Activated T-helper 17 cell treated with anti-CD3 and anti-CD28 coated beads, Interleukin-2, amount 50 U/mL, for 72 hours (primary cell): ENCODE measurements around the gene NAP1L1. TPM values are rescaled to one million over a fixed set of nuclear protein-coding genes. Genes with fewer than 3 reads are reported as not detected.

Experiments
- ATAC-seq: fragments of 150-1000 bp; cut with Tn5 transposase; replicated peaks from 2 replicates; pipeline ENCODE4 v1.10.0; 2021; ENCODE audit warnings: mild to moderate bottlenecking, moderate library complexity
- H3K27ac Mint-ChIP-seq: one replicate; pipeline ENCODE4 v1.8.0; 2022; ENCODE audit warnings: mixed read lengths
- H3K27me3 Mint-ChIP-seq: one replicate; pipeline ENCODE4 v1.8.0; 2022; ENCODE audit warnings: mixed read lengths
- H3K36me3 Mint-ChIP-seq: one replicate; pipeline ENCODE4 v1.8.0; 2022; ENCODE audit warnings: low read depth, mild to moderate bottlenecking, mixed read lengths
- H3K4me1 Mint-ChIP-seq: one replicate; pipeline ENCODE4 v1.8.0; 2022; ENCODE audit warnings: mixed read lengths
- H3K4me3 Mint-ChIP-seq: one replicate; pipeline ENCODE4 v1.8.0; 2022; ENCODE audit warnings: mild to moderate bottlenecking, mixed read lengths
- H3K9me3 Mint-ChIP-seq: one replicate; pipeline ENCODE4 v1.8.0; 2022; ENCODE audit warnings: mixed read lengths
- total RNA-seq, 2 donors: library from RNA; stranded (reverse); gene quantifications; one replicate each; pipeline ENCODE4 v1.2.3, GENCODE V29; 2022

NAP1L1 gene
- total RNA-seq, 2 donors from 2014 or later = 715 to 937 TPM

DNA sequence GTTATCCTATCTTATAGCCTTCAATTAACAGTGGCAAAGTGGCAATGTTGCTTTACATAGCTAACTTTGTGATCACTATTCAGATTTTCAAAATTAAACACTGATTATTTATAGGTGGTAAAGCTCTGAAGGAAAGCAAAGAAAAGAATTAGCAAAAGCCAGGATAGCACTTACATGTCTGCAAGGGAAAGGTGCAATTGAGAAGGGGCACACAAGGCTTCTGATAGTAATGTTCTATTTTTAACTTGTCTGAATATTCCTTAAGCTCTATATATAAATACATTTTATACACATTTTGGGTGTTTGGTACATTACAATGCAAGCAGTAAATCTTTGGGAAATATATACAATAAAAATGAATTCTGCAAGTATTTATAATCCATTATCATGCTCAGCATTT is 10.9 kb downstream of the NAP1L1 start:
- no peak for ATAC-seq
- Mint-ChIP-seq H3K27ac (peak overlapping the region; percentile 42), H3K27me3 (no peaks in the 10 kb centered on the region), H3K9me3 (peaks cover 3% of the 10 kb centered on the region), H3K4me1 (peaks cover 39% of the 10 kb centered on the region), H3K4me3 (no peak overlapping the region), H3K36me3 (peaks cover 94% of the 10 kb centered on the region)

DNA sequence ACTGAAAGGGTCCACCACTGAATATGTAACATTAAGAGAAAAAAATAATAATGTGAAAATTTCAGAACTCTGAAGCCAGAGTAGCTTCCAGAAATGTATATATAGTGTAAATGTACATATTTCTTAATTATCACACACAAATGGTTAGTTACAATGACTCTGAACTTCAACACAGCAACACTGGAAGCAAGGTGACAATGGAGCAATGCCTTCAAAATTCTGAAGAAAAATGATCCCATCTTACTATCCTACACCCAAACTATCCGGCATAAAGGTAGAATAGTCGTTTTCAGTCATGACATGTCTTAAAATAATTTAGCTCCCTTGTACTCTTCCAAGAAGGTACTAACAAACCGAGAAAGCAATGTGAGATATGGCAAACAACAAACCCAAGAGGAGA is 11.9 kb downstream of the NAP1L1 start:
- H3K36me3 Mint-ChIP-seq = peaks cover 94% of the 10 kb centered on the region
- no peaks in the 10 kb centered on the region for H3K27me3 Mint-ChIP-seq
- H3K4me3 Mint-ChIP-seq = no peak overlapping the region
- peaks cover 38% of the 10 kb centered on the region for H3K4me1 Mint-ChIP-seq
- no peak for ATAC-seq
- no peak overlapping the region for H3K27ac Mint-ChIP-seq
- peaks cover 3% of the 10 kb centered on the region for H3K9me3 Mint-ChIP-seq

DNA sequence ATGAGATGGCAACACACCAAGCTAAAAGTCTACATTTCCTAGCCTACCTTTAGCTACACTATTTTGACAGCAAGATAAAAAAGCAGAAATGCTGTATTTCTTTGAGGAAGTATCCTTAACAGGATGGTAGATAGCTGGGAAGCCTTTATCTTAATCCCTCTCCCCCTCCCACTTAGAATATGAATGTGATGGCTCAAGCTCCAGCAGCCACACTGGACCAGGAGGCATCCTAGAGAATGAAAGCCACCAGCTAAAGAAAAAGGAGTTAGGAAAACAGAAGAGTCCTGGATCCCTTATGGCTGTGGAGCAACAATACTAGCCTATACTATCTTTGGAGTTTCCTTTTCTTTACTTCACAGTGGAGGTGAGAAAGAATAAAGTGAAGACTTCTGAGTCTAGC is 15.1 kb downstream of the NAP1L1 start:
- peaks cover 45% of the 10 kb centered on the region for H3K4me1 Mint-ChIP-seq
- no peak overlapping the region for H3K27ac Mint-ChIP-seq
- peak overlapping the region; percentile 15 for H3K4me3 Mint-ChIP-seq
- peaks cover 7% of the 10 kb centered on the region for H3K9me3 Mint-ChIP-seq
- no peaks in the 10 kb centered on the region for H3K27me3 Mint-ChIP-seq
- H3K36me3 Mint-ChIP-seq = peaks cover 100% of the 10 kb centered on the region
- ATAC-seq = no peak

DNA sequence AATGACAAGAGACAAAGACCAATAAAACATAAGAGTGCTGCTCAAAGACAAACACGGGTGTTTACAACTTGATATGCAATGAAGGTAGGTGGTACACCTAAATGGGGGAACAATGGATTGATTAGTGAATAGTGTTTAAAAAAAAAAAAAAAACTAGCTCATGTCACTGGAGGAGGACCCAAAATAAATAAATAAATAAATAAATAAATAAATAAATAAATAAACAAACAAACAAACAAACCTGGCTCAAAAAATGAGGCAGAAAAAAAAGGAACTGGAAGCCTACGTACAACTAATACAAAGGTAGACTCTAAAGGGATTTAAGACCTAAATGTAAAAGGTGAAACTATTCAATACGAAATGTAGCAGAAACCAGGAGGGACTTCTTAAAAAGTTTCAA is 18.6 kb downstream of the NAP1L1 start:
- no peak for ATAC-seq
- H3K9me3 Mint-ChIP-seq = peaks cover 4% of the 10 kb centered on the region
- peaks cover 100% of the 10 kb centered on the region for H3K36me3 Mint-ChIP-seq
- H3K27ac Mint-ChIP-seq = no peak overlapping the region
- H3K4me1 Mint-ChIP-seq = peaks cover 34% of the 10 kb centered on the region
- no peaks in the 10 kb centered on the region for H3K27me3 Mint-ChIP-seq
- H3K4me3 Mint-ChIP-seq = no peak overlapping the region

DNA sequence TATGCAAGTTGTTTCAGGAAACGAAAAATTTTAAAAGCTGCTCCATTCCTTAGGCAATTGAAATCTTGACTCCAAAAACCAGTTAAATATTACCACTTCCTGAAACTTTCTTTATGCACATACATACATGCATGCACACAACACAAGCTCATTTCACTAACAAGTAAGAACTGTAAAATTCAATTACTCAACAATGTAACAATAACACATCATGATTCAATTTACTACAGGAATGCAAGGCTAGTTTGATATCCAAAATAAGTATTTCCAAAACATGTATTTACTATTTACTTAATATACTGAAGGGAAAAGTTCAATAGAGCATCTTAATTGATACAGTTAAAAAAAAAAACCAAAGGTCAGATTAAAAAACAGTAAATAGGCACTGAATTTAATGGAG is 19.6 kb downstream of the NAP1L1 start:
- ATAC-seq = no peak
- no peaks in the 10 kb centered on the region for H3K27me3 Mint-ChIP-seq
- no peak overlapping the region for H3K27ac Mint-ChIP-seq
- H3K9me3 Mint-ChIP-seq = peaks cover 4% of the 10 kb centered on the region
- H3K4me3 Mint-ChIP-seq = no peak overlapping the region
- H3K4me1 Mint-ChIP-seq = peaks cover 34% of the 10 kb centered on the region
- H3K36me3 Mint-ChIP-seq = peaks cover 100% of the 10 kb centered on the region

DNA sequence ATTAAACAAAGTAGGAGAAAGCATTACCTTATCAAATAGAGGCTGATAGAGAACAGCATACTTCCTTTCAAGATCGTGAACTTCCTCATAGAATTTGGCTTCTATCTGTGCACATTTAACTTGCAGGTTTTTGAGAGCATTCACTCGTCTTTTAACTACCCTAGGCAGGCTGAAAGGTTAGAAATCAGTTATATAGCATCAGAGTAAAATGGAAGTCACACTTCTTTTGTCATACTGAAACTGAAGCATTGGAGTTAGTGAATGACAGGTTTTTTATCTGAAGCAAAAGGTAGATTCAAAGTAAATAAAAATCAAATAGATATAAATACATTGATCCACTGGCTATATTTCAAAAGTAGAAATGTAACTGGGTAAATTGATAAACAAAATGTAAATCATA is 24.4 kb downstream of the NAP1L1 start:
- no peaks in the 10 kb centered on the region for H3K27me3 Mint-ChIP-seq
- peaks cover 1% of the 10 kb centered on the region for H3K9me3 Mint-ChIP-seq
- peaks cover 18% of the 10 kb centered on the region for H3K4me1 Mint-ChIP-seq
- ATAC-seq = no peak
- H3K36me3 Mint-ChIP-seq = peaks cover 100% of the 10 kb centered on the region
- H3K4me3 Mint-ChIP-seq = no peak overlapping the region
- peak overlapping the region; percentile 67 for H3K27ac Mint-ChIP-seq

DNA sequence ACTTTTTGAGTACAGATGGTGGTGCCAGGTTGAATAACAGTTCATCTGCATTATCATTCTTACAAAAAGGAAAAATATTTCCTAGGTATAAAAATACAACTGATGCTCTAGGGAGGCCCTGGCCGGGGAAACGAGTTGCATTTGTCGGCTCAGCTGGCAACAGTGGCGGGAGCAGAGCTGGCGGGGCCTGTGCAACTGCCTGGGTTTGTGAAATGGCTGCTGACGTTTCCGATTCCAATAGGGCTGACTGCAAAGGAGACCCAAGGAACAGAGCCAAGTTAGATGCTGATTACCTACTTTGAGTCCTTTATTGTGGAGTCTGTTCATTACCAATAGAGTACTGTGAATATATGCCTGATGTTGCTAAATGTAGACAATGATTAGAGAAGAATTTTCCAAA is 27.2 kb downstream of the NAP1L1 start:
- peaks cover 11% of the 10 kb centered on the region for H3K4me1 Mint-ChIP-seq
- ATAC-seq = no peak
- peaks cover 100% of the 10 kb centered on the region for H3K36me3 Mint-ChIP-seq
- H3K9me3 Mint-ChIP-seq = no peaks in the 10 kb centered on the region
- no peak overlapping the region for H3K27ac Mint-ChIP-seq
- H3K27me3 Mint-ChIP-seq = no peaks in the 10 kb centered on the region
- no peak overlapping the region for H3K4me3 Mint-ChIP-seq

DNA sequence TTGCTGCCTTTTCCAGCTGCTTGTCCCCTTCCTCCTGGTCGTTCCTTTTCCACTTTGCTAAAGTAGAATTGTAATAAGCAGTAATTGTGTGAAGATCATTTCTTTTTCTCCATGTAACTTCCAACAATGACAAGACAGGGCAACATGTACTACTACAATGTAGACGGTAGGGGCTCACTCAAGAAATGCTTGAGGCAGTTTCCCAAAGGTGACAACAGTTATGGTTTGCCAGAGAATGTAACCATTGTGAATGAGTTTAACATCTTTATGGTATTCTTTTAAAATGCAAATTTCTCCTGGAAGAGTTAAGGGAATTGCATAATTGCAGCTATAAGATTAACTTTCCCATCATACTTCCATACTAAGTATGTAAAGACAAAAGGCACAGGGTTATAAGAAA is 29.1 kb downstream of the NAP1L1 start:
- peaks cover 100% of the 10 kb centered on the region for H3K36me3 Mint-ChIP-seq
- H3K4me3 Mint-ChIP-seq = no peak overlapping the region
- H3K4me1 Mint-ChIP-seq = peaks cover 6% of the 10 kb centered on the region
- H3K9me3 Mint-ChIP-seq = no peaks in the 10 kb centered on the region
- no peak for ATAC-seq
- no peaks in the 10 kb centered on the region for H3K27me3 Mint-ChIP-seq
- no peak overlapping the region for H3K27ac Mint-ChIP-seq

DNA sequence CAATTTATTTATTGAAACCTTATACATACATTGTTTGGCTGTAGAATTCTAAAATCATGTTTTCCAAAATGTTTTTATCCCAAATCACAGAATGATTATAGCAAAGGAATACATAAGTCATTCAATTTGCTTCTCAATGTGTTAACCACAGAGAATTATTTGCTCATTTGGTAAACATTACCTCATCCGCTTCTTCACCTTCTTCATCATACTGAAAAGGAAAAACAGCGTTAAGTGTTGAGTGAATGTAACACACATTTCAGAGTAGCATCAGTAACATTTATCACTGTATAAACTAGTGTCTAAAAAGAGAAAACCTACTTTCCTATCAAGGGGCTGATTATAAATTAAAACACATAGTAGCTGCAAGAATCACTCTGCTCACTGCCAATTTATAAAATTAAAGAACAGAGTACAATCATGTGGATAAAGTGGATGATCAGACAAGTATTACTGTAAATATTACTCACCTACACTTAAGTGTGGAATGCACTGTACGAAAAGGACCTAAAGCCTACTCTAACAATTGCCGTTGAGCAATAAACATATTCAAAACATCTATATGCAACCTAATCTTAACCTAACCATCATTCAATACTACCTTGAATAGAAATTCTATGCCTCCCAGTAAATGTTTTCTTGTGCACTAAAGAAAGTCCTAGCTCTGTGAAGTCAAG is 34.8 kb downstream of the NAP1L1 start:
- Mint-ChIP-seq H3K4me1 (peaks cover 7% of the 10 kb centered on the region), H3K9me3 (no peaks in the 10 kb centered on the region), H3K36me3 (peaks cover 100% of the 10 kb centered on the region), H3K27ac (peak overlapping the region; percentile 66), H3K4me3 (no peak overlapping the region), H3K27me3 (no peaks in the 10 kb centered on the region)
- peak; percentile 52 for ATAC-seq

DNA sequence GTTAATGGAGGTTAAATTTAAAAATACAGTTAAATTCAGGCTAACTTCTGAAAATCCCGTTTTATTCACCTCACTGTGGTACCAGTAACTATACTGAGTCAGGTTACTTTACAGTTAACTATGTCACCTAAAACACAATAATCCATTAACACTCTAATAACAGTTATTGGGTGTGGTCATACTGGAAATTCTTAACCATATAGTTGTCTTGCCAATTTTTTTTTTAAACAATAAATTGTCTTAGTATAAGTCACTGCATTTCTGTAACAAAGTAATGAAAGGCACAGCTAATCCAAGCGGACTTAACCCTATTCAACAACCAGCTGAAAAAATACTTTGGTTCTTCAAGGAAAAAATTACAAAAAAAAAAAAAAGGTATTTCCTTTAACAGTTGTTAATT is 36.7 kb downstream of the NAP1L1 start:
- Mint-ChIP-seq H3K36me3 (peaks cover 95% of the 10 kb centered on the region), H3K4me1 (peaks cover 7% of the 10 kb centered on the region), H3K27me3 (no peaks in the 10 kb centered on the region), H3K9me3 (no peaks in the 10 kb centered on the region), H3K4me3 (no peak overlapping the region), H3K27ac (no peak overlapping the region)
- ATAC-seq = no peak

DNA sequence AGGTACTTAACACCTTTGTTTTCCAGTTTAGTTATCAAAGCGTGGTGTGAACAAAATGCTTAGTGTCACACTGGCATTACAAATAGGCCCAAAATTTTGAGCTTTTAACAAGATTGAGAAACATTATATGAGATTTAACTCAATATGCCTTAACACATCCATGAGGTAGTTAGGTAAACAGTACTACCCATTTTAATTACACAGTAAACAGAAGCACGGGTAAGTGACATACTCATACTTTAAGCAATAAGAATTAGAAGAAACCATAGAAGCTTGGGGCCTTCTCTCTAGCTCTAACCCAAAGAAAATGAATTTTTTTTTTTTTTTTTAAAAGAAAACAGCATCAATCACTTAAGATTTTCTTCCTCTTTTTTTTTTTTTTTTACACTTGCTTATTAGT is 37.4 kb downstream of the NAP1L1 start:
- Mint-ChIP-seq H3K4me3 (no peak overlapping the region), H3K27ac (no peak overlapping the region), H3K4me1 (peaks cover 7% of the 10 kb centered on the region)

DNA sequence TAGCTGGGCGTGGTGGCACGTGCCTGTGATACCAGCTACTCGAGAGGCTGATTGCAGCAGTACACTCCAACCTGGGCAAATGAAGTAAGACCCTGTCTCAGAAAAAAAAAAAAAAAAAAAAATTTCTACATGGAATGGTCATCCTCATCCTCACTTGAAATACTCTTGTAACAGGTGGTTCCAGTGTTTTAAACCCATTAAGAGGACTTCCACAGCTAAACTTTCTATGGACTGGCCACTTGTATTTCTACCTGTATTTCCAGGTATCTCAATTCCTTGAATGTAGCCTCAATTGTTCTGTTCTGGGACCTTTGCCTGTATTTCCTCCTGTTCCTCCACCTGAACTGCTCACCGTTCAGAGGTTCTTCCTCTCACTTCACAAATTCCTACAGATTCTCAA is 41.1 kb downstream of the NAP1L1 start:
- H3K9me3 Mint-ChIP-seq = no peaks in the 10 kb centered on the region
- no peak for ATAC-seq
- H3K4me1 Mint-ChIP-seq = no peaks in the 10 kb centered on the region
- H3K27ac Mint-ChIP-seq = peak overlapping the region; percentile 17
- no peak overlapping the region for H3K4me3 Mint-ChIP-seq
- H3K36me3 Mint-ChIP-seq = peaks cover 52% of the 10 kb centered on the region
- no peaks in the 10 kb centered on the region for H3K27me3 Mint-ChIP-seq

More for the DNA sequence above, 37.4 kb downstream of the NAP1L1 start:
- H3K27me3 Mint-ChIP-seq = no peaks in the 10 kb centered on the region
- ATAC-seq = no peak
- no peaks in the 10 kb centered on the region for H3K9me3 Mint-ChIP-seq
- peaks cover 88% of the 10 kb centered on the region for H3K36me3 Mint-ChIP-seq

DNA sequence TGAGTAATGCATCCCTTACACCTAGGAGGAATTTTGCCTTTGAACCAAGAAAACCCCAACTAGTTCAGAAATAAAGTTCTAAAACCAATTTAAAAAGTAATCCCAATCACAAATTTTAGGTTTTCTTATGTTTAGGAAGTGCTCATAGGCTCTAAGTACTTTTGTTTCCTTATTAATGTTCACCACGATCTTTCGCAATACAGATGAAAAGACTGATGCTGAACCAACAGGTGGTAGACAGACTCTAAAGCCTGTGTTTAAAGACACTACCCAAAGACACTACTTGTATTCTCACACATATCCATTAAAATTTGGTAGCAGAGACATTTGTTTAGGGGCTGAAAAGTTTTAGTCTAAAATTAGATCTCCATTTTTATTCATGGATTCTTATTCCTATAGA is 42.3 kb downstream of the NAP1L1 start:
- H3K27me3 Mint-ChIP-seq = no peaks in the 10 kb centered on the region
- H3K4me1 Mint-ChIP-seq = peaks cover 7% of the 10 kb centered on the region
- H3K9me3 Mint-ChIP-seq = no peaks in the 10 kb centered on the region
- ATAC-seq = no peak
- peaks cover 39% of the 10 kb centered on the region for H3K36me3 Mint-ChIP-seq
- H3K4me3 Mint-ChIP-seq = no peak overlapping the region
- no peak overlapping the region for H3K27ac Mint-ChIP-seq

DNA sequence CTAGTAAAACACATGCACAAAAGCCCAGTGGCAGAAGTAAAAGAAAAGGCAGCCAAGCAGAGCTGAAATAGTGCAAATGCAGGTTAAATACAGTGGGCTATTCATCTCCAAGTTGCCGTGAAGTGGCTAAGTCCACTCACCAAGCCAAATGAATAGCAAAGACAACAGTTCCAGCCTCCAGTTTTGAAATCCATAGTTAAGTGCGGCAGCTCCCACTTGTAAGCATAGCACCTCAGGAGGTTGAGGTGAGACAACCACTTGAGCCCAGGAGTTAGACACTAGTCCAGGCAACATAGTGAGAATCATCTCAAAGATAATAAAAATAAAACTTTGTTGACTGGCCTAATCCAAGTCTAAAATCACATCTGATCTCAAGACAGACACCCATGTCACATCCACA is 43.1 kb downstream of the NAP1L1 start:
- H3K27ac Mint-ChIP-seq = no peak overlapping the region

DNA sequence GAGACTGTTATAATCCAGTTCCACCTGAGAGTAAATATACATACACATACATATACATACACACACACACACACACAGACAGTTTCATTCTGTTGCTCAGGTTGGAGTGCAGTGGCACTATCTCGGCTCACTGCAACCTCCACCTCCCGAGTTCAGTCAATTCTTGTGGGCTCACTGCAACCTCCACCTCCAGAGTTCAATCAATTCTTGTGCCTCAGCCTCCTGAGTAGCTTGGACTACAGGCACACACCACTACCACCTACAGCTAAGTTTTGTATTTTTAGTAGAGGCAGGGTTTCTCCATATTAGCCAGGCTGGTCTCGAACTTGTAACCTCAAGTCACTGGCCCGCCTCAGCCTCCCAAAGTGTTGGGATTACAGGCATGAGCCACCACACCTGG is 44.0 kb downstream of the NAP1L1 start:
- H3K4me3 Mint-ChIP-seq = no peak overlapping the region
- peaks cover 8% of the 10 kb centered on the region for H3K4me1 Mint-ChIP-seq
- no peaks in the 10 kb centered on the region for H3K27me3 Mint-ChIP-seq
- H3K27ac Mint-ChIP-seq = no peak overlapping the region
- peaks cover 22% of the 10 kb centered on the region for H3K36me3 Mint-ChIP-seq
- peak; percentile 22 for ATAC-seq
- H3K9me3 Mint-ChIP-seq = no peaks in the 10 kb centered on the region

More for the DNA sequence above, 43.1 kb downstream of the NAP1L1 start:
- ATAC-seq = no peak
- H3K27me3 Mint-ChIP-seq = no peaks in the 10 kb centered on the region
- H3K4me3 Mint-ChIP-seq = no peak overlapping the region
- H3K9me3 Mint-ChIP-seq = no peaks in the 10 kb centered on the region
- peaks cover 8% of the 10 kb centered on the region for H3K4me1 Mint-ChIP-seq
- H3K36me3 Mint-ChIP-seq = peaks cover 32% of the 10 kb centered on the region

DNA sequence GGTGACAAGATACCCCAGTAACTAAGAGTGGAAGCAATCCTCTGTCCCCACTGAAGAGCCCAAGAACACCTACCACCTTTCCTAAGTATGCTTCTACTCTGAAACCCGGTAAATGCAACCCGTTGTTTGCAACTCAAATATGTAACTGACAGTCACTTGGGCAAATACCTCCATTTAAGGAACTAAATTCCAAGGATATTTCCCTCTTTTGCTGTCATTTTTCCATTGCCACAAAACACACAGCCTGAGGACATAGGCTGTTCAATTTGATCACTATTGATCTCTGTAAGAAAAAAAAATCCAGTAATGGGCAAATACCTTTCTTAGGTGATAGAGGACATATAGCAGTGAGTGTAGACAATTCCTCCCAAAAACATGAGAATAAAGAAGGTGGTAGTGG is 46.3 kb downstream of the NAP1L1 start:
- Mint-ChIP-seq H3K9me3 (no peaks in the 10 kb centered on the region), H3K27ac (no peak overlapping the region), H3K4me1 (peaks cover 18% of the 10 kb centered on the region), H3K4me3 (no peak overlapping the region), H3K27me3 (no peaks in the 10 kb centered on the region), H3K36me3 (no peaks in the 10 kb centered on the region)
- no peak for ATAC-seq
